Hindlimb muscle (tissue), 1 donor: ENCODE data around the gene RXFP3. TPM values are rescaled to one million over a fixed set of nuclear protein-coding genes. Genes with fewer than 3 reads are reported as not detected.
"Not testable (repeated sequence)": the region's sequence is repeated elsewhere in the genome, so short reads cannot be mapped to it uniquely, and the experiment has no call there.

Experiments used
- DNase-seq: peaks from one replicate; pipeline ENCODE4 v3.0.0-alpha.2; 2013
- polyA plus RNA-seq: library from polyadenylated mRNA; unstranded; fragments of 120-200 nt; gene quantifications from one replicate; pipeline ENCODE4 v1.2.1, GENCODE V29; 2013; ENCODE audit not compliant: insufficient read length

The RXFP3 gene
- polyA plus RNA-seq, 1 donor = not detected

GRCh38 chr5:33936004-33936380 lies 194 bp upstream of the RXFP3 start:
- DNase-seq = peak; percentile 66

GRCh38 chr5:33937017-33937706 lies 976 bp downstream of the RXFP3 start:
- no peak for DNase-seq

GRCh38 chr5:33937707-33938506 lies 1.7 kb downstream of the RXFP3 start:
- DNase-seq = no peak

- no peak for DNase-seq
Observed at GRCh38 chr5:33938507-33938796, 2.3 kb downstream of the RXFP3 start.

GRCh38 chr5:33938881-33939280 lies 2.7 kb downstream of the RXFP3 start:
- DNase-seq = no peak

GRCh38 chr5:33939556-33940262 lies 3.5 kb downstream of the RXFP3 start:
- DNase-seq = no peak

- no peak for DNase-seq
Observed at GRCh38 chr5:33941090-33941489, 4.9 kb downstream of the RXFP3 start.

- no peak for DNase-seq
Observed at GRCh38 chr5:33944543-33945132, 8.5 kb downstream of the RXFP3 start.

GRCh38 chr5:33952175-33952574 lies 16.0 kb downstream of the RXFP3 start:
- DNase-seq = not testable (repeated sequence)

- DNase-seq = no peak
Observed at GRCh38 chr5:33957577-33958150, 21.5 kb downstream of the RXFP3 start.

- no peak for DNase-seq
Observed at GRCh38 chr5:33958176-33958575, 22.0 kb downstream of the RXFP3 start.

- DNase-seq = no peak
Observed at GRCh38 chr5:33964132-33964700, 28.0 kb downstream of the RXFP3 start.

- DNase-seq = no peak
Observed at GRCh38 chr5:33966805-33967204, 30.6 kb downstream of the RXFP3 start.

- no peak for DNase-seq
Observed at GRCh38 chr5:33968211-33969005, 32.2 kb downstream of the RXFP3 start.

- DNase-seq = peak; percentile 48
Observed at GRCh38 chr5:33969572-33970452, 33.6 kb downstream of the RXFP3 start.

- DNase-seq = no peak
Observed at GRCh38 chr5:33973271-33973670, 37.1 kb downstream of the RXFP3 start.

GRCh38 chr5:33975852-33976251 lies 39.7 kb downstream of the RXFP3 start:
- DNase-seq = peak; percentile 64

- no peak for DNase-seq
Observed at GRCh38 chr5:33976307-33976706, 40.1 kb downstream of the RXFP3 start.

- DNase-seq = no peak
Observed at GRCh38 chr5:33978306-33978705, 42.1 kb downstream of the RXFP3 start.

- no peak for DNase-seq
Observed at GRCh38 chr5:33980030-33980429, 43.8 kb downstream of the RXFP3 start.
